ENCODE data around the gene DIP2C.
A peak's percentile ranks its signal among the peaks of the same experiment; 100 is the strongest.

Gene DIP2C

GRCh38 chr10:490256-490655, 199.2 kb downstream of the DIP2C start:
- DNase-seq = no peak

- no peak for DNase-seq
Measured at GRCh38 chr10:489330-489729, 200.1 kb downstream of the DIP2C start.

GRCh38 chr10:488933-489215, 200.6 kb downstream of the DIP2C start:
- no peak for DNase-seq

- no peak for DNase-seq
Measured at GRCh38 chr10:488081-488932, 201.2 kb downstream of the DIP2C start.

- DNase-seq = peak; percentile 56
Measured at GRCh38 chr10:486666-487322, 202.7 kb downstream of the DIP2C start.

- DNase-seq = peak; percentile 44
Measured at GRCh38 chr10:486206-486605, 203.3 kb downstream of the DIP2C start.

GRCh38 chr10:485776-486175, 203.7 kb downstream of the DIP2C start:
- peak; percentile 37 for DNase-seq

GRCh38 chr10:484925-485661, 204.4 kb downstream of the DIP2C start:
- DNase-seq = peak; percentile 67

- DNase-seq = peak; percentile 66
Measured at GRCh38 chr10:484441-484924, 205.0 kb downstream of the DIP2C start.

GRCh38 chr10:483261-483660, 206.2 kb downstream of the DIP2C start:
- DNase-seq = peak; percentile 43

GRCh38 chr10:482848-483247, 206.6 kb downstream of the DIP2C start:
- DNase-seq = peak; percentile 17

GRCh38 chr10:482051-482501, 207.4 kb downstream of the DIP2C start:
- DNase-seq = peak; percentile 41

- DNase-seq = peak; percentile 37
Measured at GRCh38 chr10:481628-482027, 207.8 kb downstream of the DIP2C start.

- peak; percentile 24 for DNase-seq
Measured at GRCh38 chr10:480928-481552, 208.4 kb downstream of the DIP2C start.

GRCh38 chr10:480498-480927, 209.0 kb downstream of the DIP2C start:
- DNase-seq = peak; percentile 45

- DNase-seq = peak; percentile 30
Measured at GRCh38 chr10:479706-480497, 209.6 kb downstream of the DIP2C start.

GRCh38 chr10:478471-479245, 210.8 kb downstream of the DIP2C start:
- peak; percentile 54 for DNase-seq

- no peak for DNase-seq
Measured at GRCh38 chr10:477620-478019, 211.8 kb downstream of the DIP2C start.

- no peak for DNase-seq
Measured at GRCh38 chr10:476455-476780, 213.1 kb downstream of the DIP2C start.

GRCh38 chr10:475709-476454, 213.6 kb downstream of the DIP2C start:
- DNase-seq = peak; percentile 32

- DNase-seq = peak; percentile 24
Measured at GRCh38 chr10:474946-475345, 214.5 kb downstream of the DIP2C start.

Data from activated CD8-positive, alpha-beta memory T cell treated with anti-CD3 and anti-CD28 coated beads for 24 hours (primary cell).